HepG2 (cell line): ENCODE results near the gene ING5. TPM values are rescaled to one million over a fixed set of nuclear protein-coding genes. Genes with fewer than 3 reads are reported as not detected.

Source experiments
- ATAC-seq: fragments of 200-7000 bp; cut with Tn5 transposase; 3 replicates; pipeline ENCODE4 v1.9.1; 2020; ENCODE audit warnings: mild to moderate bottlenecking, moderate library complexity
- BruUV-seq: library from RNA; stranded (reverse); fragments of 400-500 nt; replicated peaks from 2 replicates; lab custom pipeline; 2021; lab: Mats Ljungman, UMichigan
- CTCF ChIA-PET: fragments of 300-600 bp; formaldehyde crosslinking; extraction: SDS; loops from one replicate; lab custom pipeline; 2021; ENCODE audit warnings: low total read pairs, inconsistent platforms, low intra/inter-chr PET ratio; lab: Yijun Ruan, JAX
- POLR2A ChIA-PET: fragments of 350-600 bp; sonication (Branson Sonifier 250); formaldehyde crosslinking; loops from one replicate; lab custom pipeline; 2020; ENCODE audit warnings: antibody characterized with exemption, inconsistent platforms; lab: Yijun Ruan, JAX
- DNase-seq: peaks from one replicate; pipeline ENCODE4 v3.0.0-alpha.2; 2015; ENCODE audit warnings: low spot score
- FAIRE-seq: peaks from 3 replicates; lab custom pipeline; 2011; peaks lifted over from hg19 to GRCh38; lab: Jason Lieb, UNC
- H2AFZ ChIP-seq: one replicate; pipeline ENCODE4 v1.6.1; 2011; ENCODE audit warnings: low read length, inconsistent platforms
- H3K27ac ChIP-seq: fragments of 300-600 bp; 3 replicates; pipeline ENCODE4 v1.8.0; 2011; ENCODE audit warnings: mixed run types, mild to moderate bottlenecking, mixed read lengths, low read length, inconsistent platforms; ENCODE audit not compliant: insufficient read depth; ENCODE audit errors: extremely low read length
- H3K27me3 ChIP-seq, 2 experiments: fragments of 200-600 bp in 1 of 2; 2 replicates in 1 of 2; 3 replicates in 1 of 2; pipeline versions ENCODE4 v1.6.0 to v1.8.0; 2011; ENCODE audit warnings: low read length in 2 of 2, mild to moderate bottlenecking in 2 of 2, moderate library complexity in 2 of 2, inconsistent platforms in 1 of 2; ENCODE audit not compliant: insufficient read depth in 2 of 2, control insufficient read depth in 1 of 2
- H3K36me3 ChIP-seq, 2 experiments: fragments of 200-600 bp in 1 of 2; replicated peaks in 1 of 2; 2 replicates in 1 of 2; 3 replicates in 1 of 2; pipeline versions ENCODE4 v1.5.1 to v1.8.0; 2011; ENCODE audit warnings: low read length in 2 of 2, inconsistent platforms in 1 of 2; ENCODE audit not compliant: insufficient read depth in 2 of 2, control insufficient read depth in 1 of 2
- H3K4me1 ChIP-seq: 2 replicates; pipeline ENCODE4 v1.5.1; 2012; ENCODE audit warnings: low read length, inconsistent platforms; ENCODE audit not compliant: insufficient read depth
- H3K4me2 ChIP-seq: 2 replicates; pipeline ENCODE4 v1.6.0; 2011; ENCODE audit warnings: low read depth, low read length, inconsistent platforms
- H3K4me3 ChIP-seq, 3 experiments: fragments of 200-600 bp in 1 of 3; sonication (generic), shearing (Covaris generic) in 1 of 3; replicated peaks in 1 of 3; 2 replicates each; pipeline ENCODE4 v1.5.1; 2011 to 2016; ENCODE audit warnings: low read length in 3 of 3, inconsistent platforms in 2 of 3, low read depth in 2 of 3, mild to moderate bottlenecking in 2 of 3, control low read depth in 1 of 3, mixed read lengths in 1 of 3; ENCODE audit not compliant: insufficient read depth in 1 of 3
- H3K79me2 ChIP-seq: one replicate; pipeline ENCODE4 v1.6.1; 2011; ENCODE audit warnings: low read length, inconsistent platforms; ENCODE audit not compliant: insufficient read depth
- H3K9ac ChIP-seq: 2 replicates; pipeline ENCODE4 v1.6.0; 2011; ENCODE audit warnings: mild to moderate bottlenecking, low read depth, low read length, inconsistent platforms; ENCODE audit not compliant: insufficient read depth
- H3K9me3 ChIP-seq: 2 replicates; pipeline ENCODE4 v1.5.1; 2012; ENCODE audit warnings: mild to moderate bottlenecking, low read length
- H4K20me1 ChIP-seq: 2 replicates; pipeline ENCODE4 v1.6.0; 2011; ENCODE audit warnings: inconsistent platforms, mild to moderate bottlenecking, low read length, moderate library complexity; ENCODE audit not compliant: insufficient read depth
- AGO1 ChIP-seq: fragments of 200-400 bp; formaldehyde crosslinking; IDR thresholded peaks from 2 replicates; pipeline ENCODE4 v1.6.1; 2017; ENCODE audit warnings: mild to moderate bottlenecking, low read depth, low read length, moderate library complexity; ENCODE audit not compliant: poor library complexity, severe bottlenecking
- BORCS8-MEF2B ChIP-seq: sonication (generic); formaldehyde crosslinking; IDR thresholded peaks from 2 replicates; pipeline ENCODE4 v1.8.0; 2022; ENCODE audit warnings: mild to moderate bottlenecking, missing genetic modification reagents
- CBX1 ChIP-seq: IDR thresholded peaks from one replicate; pipeline ENCODE4 v1.6.1; 2016; ENCODE audit warnings: antibody characterized with exemption, low read depth
- GPN1 ChIP-seq: sonication (generic); formaldehyde crosslinking; IDR thresholded peaks from 2 replicates; pipeline ENCODE4 v1.5.1; 2020; ENCODE audit warnings: missing genetic modification reagents, borderline replicate concordance
- HNRNPL ChIP-seq: fragments of 200-400 bp; formaldehyde crosslinking; IDR thresholded peaks from 2 replicates; pipeline ENCODE4 v1.6.1; 2017; ENCODE audit warnings: mild to moderate bottlenecking, low read depth, low read length
- HOXA9 ChIP-seq: sonication (generic); formaldehyde crosslinking; IDR thresholded peaks from 2 replicates; pipeline ENCODE4 v1.8.1; 2022; ENCODE audit warnings: missing genetic modification reagents, mild to moderate bottlenecking, moderate library complexity, borderline replicate concordance
- MATR3 ChIP-seq: sonication (generic); formaldehyde crosslinking; IDR thresholded peaks from 2 replicates; pipeline ENCODE4 v1.4.0; 2020; ENCODE audit warnings: missing genetic modification reagents
- PAX8 ChIP-seq: sonication (generic); formaldehyde crosslinking; IDR thresholded peaks from 2 replicates; pipeline ENCODE4 v1.8.0; 2022; ENCODE audit warnings: mild to moderate bottlenecking, missing genetic modification reagents, borderline replicate concordance
- PITX1 ChIP-seq: sonication (generic); formaldehyde crosslinking; IDR thresholded peaks from 2 replicates; pipeline ENCODE4 v1.5.1; 2020; ENCODE audit warnings: mild to moderate bottlenecking, missing genetic modification reagents
- SIN3A ChIP-seq: IDR thresholded peaks from 2 replicates; pipeline ENCODE4 v1.6.1; 2011; ENCODE audit warnings: low read depth, mild to moderate bottlenecking, control low read depth, low read length, borderline replicate concordance
- SYNCRIP ChIP-seq: fragments of 200-400 bp; formaldehyde crosslinking; IDR thresholded peaks from 2 replicates; pipeline ENCODE4 v1.6.1; 2018; ENCODE audit warnings: mild to moderate bottlenecking, low read depth, low read length; ENCODE audit not compliant: insufficient read depth
- TMF1 ChIP-seq: sonication (generic); formaldehyde crosslinking; IDR thresholded peaks from 2 replicates; pipeline ENCODE4 v1.8.1; 2022; ENCODE audit warnings: low read depth, missing genetic modification reagents
- ZBTB7B ChIP-seq: sonication (generic); formaldehyde crosslinking; IDR thresholded peaks from 2 replicates; pipeline ENCODE4 v1.4.0; 2020; ENCODE audit warnings: missing genetic modification reagents
- ZNF678 ChIP-seq: sonication (generic); formaldehyde crosslinking; IDR thresholded peaks from 2 replicates; pipeline ENCODE4 v1.4.0; 2020; ENCODE audit warnings: mild to moderate bottlenecking, missing genetic modification reagents
- ZNF7 ChIP-seq: IDR thresholded peaks from 2 replicates; pipeline ENCODE4 v1.6.1; 2016; ENCODE audit warnings: missing biosample characterization, missing genetic modification reagents
- ZNF768 ChIP-seq: sonication (generic); formaldehyde crosslinking; IDR thresholded peaks from 2 replicates; pipeline ENCODE4 v1.4.0; 2020; ENCODE audit warnings: missing genetic modification reagents
- WGBS: methylation state at CpG from one replicate; pipeline ENCODE4 v1.1.6; 2017; ENCODE audit warnings: low lambda C conversion rate; 5-methylcytosine and 5-hydroxymethylcytosine counted together
- in situ Hi-C: cut with HindIII; loops from 2 replicates; pipeline ENCODE4 v1.10.0; 2017; ENCODE audit warnings: low pct_unique_long_range_greater_than_20kb; ENCODE audit not compliant: extremely low pct_ligation_motif_present
- intact Hi-C: fragments of 100-400 bp; cut with micrococcal nuclease; formaldehyde crosslinking; loops from one replicate; pipeline ENCODE4 v1.10.0; 2022; ENCODE audit not compliant: unreplicated experiment
- polyA plus RNA-seq, 8 experiments: library from polyadenylated mRNA; depleted of rRNA in 3 of 8; stranded (reverse) in 7 of 8; unstranded in 1 of 8; fragments of >200 nt; fragmentation: Illumina TruSeq in 4 of 8; extraction: Trizol in 4 of 8; gene quantifications; 2 replicates each; pipeline versions ENCODE4 v1.2.1 to v1.2.3, GENCODE V29; 2011 to 2016; ENCODE audit warnings: low read depth in 4 of 8, missing spikeins in 1 of 8, mixed read lengths in 1 of 8; ENCODE audit not compliant: insufficient read depth in 1 of 8
- total RNA-seq, 5 experiments: library from RNA; depleted of rRNA; stranded (reverse); fragments of >200 nt; fragmentation: Illumina TruSeq; extraction: Trizol; gene quantifications; 2 replicates each; pipeline ENCODE4 v1.2.3, GENCODE V29; 2016; ENCODE audit warnings: low read depth in 1 of 5
- TF ChIP-seq, protein P1 (sequence below), 2 experiments: fragments of 450-650 bp in 1 of 2; sonication (generic) in 1 of 2; formaldehyde crosslinking; IDR thresholded peaks; 2 replicates each; pipeline versions ENCODE4 v1.5.0 to v1.8.0; 2020 to 2022; ENCODE audit warnings: mild to moderate bottlenecking in 1 of 2, missing genetic modification reagents in 1 of 2
- TF ChIP-seq, protein P2 (sequence below): sonication (generic); formaldehyde crosslinking; IDR thresholded peaks from 2 replicates; pipeline ENCODE4 v1.4.0; 2020; ENCODE audit warnings: missing genetic modification reagents
- TF ChIP-seq, protein P3 (sequence below): sonication (generic); formaldehyde crosslinking; IDR thresholded peaks from 2 replicates; pipeline ENCODE4 v1.9.0; 2021; ENCODE audit warnings: missing genetic modification reagents, mild to moderate bottlenecking, borderline replicate concordance

The ING5 gene
- total and polyA plus RNA-seq, 2 of the 13 experiments (the other 11 are each of a cell fraction or from before 2014, with no cell fraction given), result 61.9 to 71.9 TPM

DNA sequence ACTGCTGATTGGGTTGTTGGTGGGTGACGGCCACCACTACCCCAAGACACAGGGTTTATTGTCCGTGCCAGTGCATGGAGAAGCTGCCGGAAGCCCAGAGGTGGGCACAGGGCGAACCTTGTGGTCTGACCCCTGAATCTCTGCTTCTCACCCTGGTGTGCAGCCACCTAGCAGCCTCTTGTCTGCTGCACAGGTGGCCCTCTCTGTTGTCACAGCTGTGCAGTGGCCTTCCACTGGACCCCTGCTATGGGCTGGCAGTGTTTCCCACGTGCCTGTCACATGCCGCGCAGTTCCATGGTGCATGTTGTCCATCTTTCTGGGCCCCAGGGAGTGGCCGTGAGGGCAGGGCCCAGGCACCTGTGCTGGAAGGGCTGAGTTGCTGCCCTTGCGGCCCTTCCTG is 49.1 kb upstream of the ING5 start (continued):
- TF ChIP-seq, protein P1, sequence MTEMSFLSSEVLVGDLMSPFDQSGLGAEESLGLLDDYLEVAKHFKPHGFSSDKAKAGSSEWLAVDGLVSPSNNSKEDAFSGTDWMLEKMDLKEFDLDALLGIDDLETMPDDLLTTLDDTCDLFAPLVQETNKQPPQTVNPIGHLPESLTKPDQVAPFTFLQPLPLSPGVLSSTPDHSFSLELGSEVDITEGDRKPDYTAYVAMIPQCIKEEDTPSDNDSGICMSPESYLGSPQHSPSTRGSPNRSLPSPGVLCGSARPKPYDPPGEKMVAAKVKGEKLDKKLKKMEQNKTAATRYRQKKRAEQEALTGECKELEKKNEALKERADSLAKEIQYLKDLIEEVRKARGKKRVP (CRISPR knock-in tag; IDR thresholded peaks at IDR 0.05), result no peak
- TF ChIP-seq PAX8 (CRISPR knock-in tag) (no peak), SYNCRIP (no peak), PITX1 (no peak), MATR3 (CRISPR knock-in tag) (no peak)

DNA sequence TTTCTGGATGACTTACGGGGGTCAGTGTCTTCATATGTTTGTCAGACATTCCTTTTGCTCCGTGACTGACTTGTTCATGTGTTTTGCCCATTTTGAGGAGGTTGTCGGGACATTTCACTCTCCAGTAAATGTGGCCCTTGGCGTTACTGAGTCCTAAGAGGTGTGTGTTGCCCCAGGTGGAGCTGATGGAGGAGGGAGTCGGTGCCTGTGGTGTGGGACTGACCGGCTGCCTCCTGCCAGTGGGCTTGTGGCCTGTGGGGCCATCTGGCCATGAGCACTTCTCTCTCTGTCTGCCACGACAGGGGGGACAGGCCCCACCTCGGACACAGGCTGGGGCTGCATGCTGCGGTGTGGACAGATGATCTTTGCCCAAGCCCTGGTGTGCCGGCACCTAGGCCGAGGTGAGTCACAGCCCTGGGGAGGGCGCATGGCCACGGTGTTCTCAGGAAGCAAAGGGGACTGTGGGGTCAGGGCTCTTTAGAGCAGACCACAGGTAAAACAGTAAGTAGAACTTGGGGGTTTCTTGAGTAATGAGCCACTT is 48.6 kb upstream of the ING5 start:
- DNase-seq (peak; percentile 76), ATAC-seq (peak; percentile 98), FAIRE-seq (peak; percentile 37)
- BruUV-seq, result no TSS peak
- Histone ChIP-seq H3K27me3 (no peaks in the 10 kb centered on the region), H3K79me2 (peaks cover 50% of the 10 kb centered on the region), H3K27ac (peak overlapping the region; percentile 64), H3K4me1 (peaks cover 41% of the 10 kb centered on the region), H3K9me3 (no peaks in the 10 kb centered on the region), H3K9ac (peak overlapping the region; percentile 51), H4K20me1 (no peaks in the 10 kb centered on the region), H2AFZ (no peak overlapping the region), H3K4me2 (peak overlapping the region; percentile 48), H3K4me3 (no peak overlapping the region), H3K36me3 (peaks cover 31 to 62% of the 10 kb centered on the region in 2 experiments)
- CTCF ChIA-PET, result no interaction called here
- POLR2A ChIA-PET, result interaction anchor here (0.7 to 1.0 kb wide), 2 partner anchors 18 to 33 kb away, joined by 4 read pairs; partner anchors contain the start of gene DTYMK
- WGBS, result 39% methylated on average over 11 of the region's 13 CpGs
- in situ Hi-C loops (no loop called here), intact Hi-C loops (no loop called here)
- peak; percentile 92 for TF ChIP-seq ZBTB7B (CRISPR knock-in tag)
- TF ChIP-seq BORCS8-MEF2B, result peak; percentile 46; the same call in 1 of the 2 replicates
- peak; percentile 76; the same call in 1 of the 2 replicates for TF ChIP-seq SIN3A
- TF ChIP-seq GPN1, result no peak
- TF ChIP-seq TMF1, result no peak
- TF ChIP-seq ZNF7 (CRISPR knock-in tag), result no peak
- no peak for TF ChIP-seq ZNF678 (CRISPR knock-in tag)
- 0 out of 2 replicates have a peak, but pooled peaks have one; percentile 28 for TF ChIP-seq HNRNPL
- TF ChIP-seq, protein P2, sequence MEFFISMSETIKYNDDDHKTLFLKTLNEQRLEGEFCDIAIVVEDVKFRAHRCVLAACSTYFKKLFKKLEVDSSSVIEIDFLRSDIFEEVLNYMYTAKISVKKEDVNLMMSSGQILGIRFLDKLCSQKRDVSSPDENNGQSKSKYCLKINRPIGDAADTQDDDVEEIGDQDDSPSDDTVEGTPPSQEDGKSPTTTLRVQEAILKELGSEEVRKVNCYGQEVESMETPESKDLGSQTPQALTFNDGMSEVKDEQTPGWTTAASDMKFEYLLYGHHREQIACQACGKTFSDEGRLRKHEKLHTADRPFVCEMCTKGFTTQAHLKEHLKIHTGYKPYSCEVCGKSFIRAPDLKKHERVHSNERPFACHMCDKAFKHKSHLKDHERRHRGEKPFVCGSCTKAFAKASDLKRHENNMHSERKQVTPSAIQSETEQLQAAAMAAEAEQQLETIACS (CRISPR knock-in tag), result no peak
- TF ChIP-seq HOXA9 (CRISPR knock-in tag), result no peak
- TF ChIP-seq, protein P3, sequence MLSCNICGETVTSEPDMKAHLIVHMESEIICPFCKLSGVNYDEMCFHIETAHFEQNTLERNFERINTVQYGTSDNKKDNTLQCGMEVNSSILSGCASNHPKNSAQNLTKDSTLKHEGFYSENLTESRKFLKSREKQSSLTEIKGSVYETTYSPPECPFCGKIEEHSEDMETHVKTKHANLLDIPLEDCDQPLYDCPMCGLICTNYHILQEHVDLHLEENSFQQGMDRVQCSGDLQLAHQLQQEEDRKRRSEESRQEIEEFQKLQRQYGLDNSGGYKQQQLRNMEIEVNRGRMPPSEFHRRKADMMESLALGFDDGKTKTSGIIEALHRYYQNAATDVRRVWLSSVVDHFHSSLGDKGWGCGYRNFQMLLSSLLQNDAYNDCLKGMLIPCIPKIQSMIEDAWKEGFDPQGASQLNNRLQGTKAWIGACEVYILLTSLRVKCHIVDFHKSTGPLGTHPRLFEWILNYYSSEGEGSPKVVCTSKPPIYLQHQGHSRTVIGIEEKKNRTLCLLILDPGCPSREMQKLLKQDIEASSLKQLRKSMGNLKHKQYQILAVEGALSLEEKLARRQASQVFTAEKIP (CRISPR knock-in tag), result no peak
- TF ChIP-seq AGO1, result peak; percentile 52
- no peak for TF ChIP-seq ZNF768 (CRISPR knock-in tag)
- no peak for TF ChIP-seq CBX1
